Natural killer cell (primary cell): Measurements from ENCODE around the gene FUT2. TPM values are rescaled to one million over a fixed set of nuclear protein-coding genes. Genes with fewer than 3 reads are reported as not detected.

Source experiments
- ATAC-seq, 3 donors: fragments of 150-1000 bp in 2 of 3; fragments of 200-7000 bp in 1 of 3; cut with Tn5 transposase; 1 replicate in 1 of 3; 2 replicates in 2 of 3; pipeline ENCODE4 v1.10.0; 2021; ENCODE audit warnings: mild to moderate bottlenecking in 2 of 3, moderate library complexity in 2 of 3
- DNase-seq, 2 donors: peaks; one replicate each; pipeline versions ENCODE4 v3.0.0 to v3.0.0-alpha.2; 2013 to 2021; ENCODE audit warnings: mixed read lengths in 1 of 2
- H3K27ac ChIP-seq: one replicate; pipeline ENCODE4 v1.5.1; 2013; ENCODE audit warnings: mild to moderate bottlenecking, low read length
- H3K27me3 ChIP-seq: one replicate; pipeline ENCODE4 v1.6.1; 2013; ENCODE audit warnings: low read length; ENCODE audit not compliant: control insufficient read depth, insufficient read depth
- H3K36me3 ChIP-seq: one replicate; pipeline ENCODE4 v1.6.1; 2013; ENCODE audit warnings: low read length; ENCODE audit not compliant: control insufficient read depth, insufficient read depth
- H3K4me1 ChIP-seq: one replicate; pipeline ENCODE4 v1.6.1; 2013; ENCODE audit warnings: low read length; ENCODE audit not compliant: control insufficient read depth, insufficient read depth
- H3K4me3 ChIP-seq: one replicate; pipeline ENCODE4 v1.5.1; 2013; ENCODE audit warnings: low read length
- H3K9me3 ChIP-seq: one replicate; pipeline ENCODE4 v1.6.1; 2013; ENCODE audit warnings: low read length; ENCODE audit not compliant: control insufficient read depth, insufficient read depth
- H3K27ac Mint-ChIP-seq, 2 donors: one replicate each; pipeline ENCODE4 v1.8.0; 2022; ENCODE audit warnings: mild to moderate bottlenecking in 2 of 2, mixed read lengths in 2 of 2, moderate library complexity in 1 of 2
- H3K27me3 Mint-ChIP-seq, 2 donors: one replicate each; pipeline ENCODE4 v1.8.0; 2022; ENCODE audit warnings: low read depth in 2 of 2, mixed read lengths in 2 of 2
- H3K36me3 Mint-ChIP-seq: one replicate; pipeline ENCODE4 v1.8.0; 2022; ENCODE audit warnings: mixed read lengths
- H3K4me1 Mint-ChIP-seq, 2 donors: one replicate each; pipeline ENCODE4 v1.8.0; 2022; ENCODE audit warnings: mixed read lengths in 2 of 2
- H3K4me3 Mint-ChIP-seq: one replicate; pipeline ENCODE4 v1.8.0; 2022; ENCODE audit warnings: mild to moderate bottlenecking, moderate library complexity, mixed read lengths
- H3K9me3 Mint-ChIP-seq, 2 donors: one replicate each; pipeline ENCODE4 v1.8.0; 2022; ENCODE audit warnings: mixed read lengths in 2 of 2
- CTCF ChIP-seq: fragments of 200-600 bp; IDR thresholded peaks from one replicate; pipeline ENCODE4 v1.8.0; 2022; ENCODE audit warnings: antibody characterized with exemption
- WGBS: methylation state at CpG from one replicate; pipeline ENCODE4 v1.1.7; 2013; ENCODE audit warnings: missing lambda C conversion rate; ENCODE audit not compliant: insufficient coverage; 5-methylcytosine and 5-hydroxymethylcytosine counted together
- intact Hi-C: fragments of 100-400 bp; cut with micrococcal nuclease; formaldehyde crosslinking; loops from one replicate; pipeline ENCODE4 v1.14.2; 2022
- total RNA-seq, 4 donors: library from RNA; stranded (reverse); fragments of 120-200 nt in 1 of 4; gene quantifications; one replicate each; pipeline versions ENCODE4 v1.2.3 to v1.2.4, GENCODE V29; 2013 to 2022

FUT2 gene
- total RNA-seq, 3 donors from 2014 or later (not counting 1 experiment from before 2014, with no cell fraction given), result not detected

GRCh38 chr19:48751845-48752495 lies 56.2 kb downstream of the FUT2 start:
- H3K4me1 Mint-ChIP-seq, result peaks cover 12 to 15% of the 10 kb centered on the region in 2 donors
- DNase-seq (peak in 1 of 2 donors; percentile 50), ATAC-seq (peak in 2 of 3 donors; percentile 44 to 48)
- 26% methylated on average over 20 of the region's 20 CpGs for WGBS
- peak overlapping the region; percentile 6 for H3K4me3 ChIP-seq
- no peaks in the 10 kb centered on the region for H3K9me3 Mint-ChIP-seq
- intact Hi-C loops, result no loop called here
- H3K4me1 ChIP-seq, result peaks cover 25% of the 10 kb centered on the region
- no peak for TF ChIP-seq CTCF
- H3K27me3 ChIP-seq, result peaks cover 16% of the 10 kb centered on the region
- H3K27ac Mint-ChIP-seq, result no peak overlapping the region
- no peaks in the 10 kb centered on the region for H3K36me3 ChIP-seq
- H3K9me3 ChIP-seq, result no peaks in the 10 kb centered on the region
- H3K27ac ChIP-seq, result no peak overlapping the region
- peaks cover 9 to 32% of the 10 kb centered on the region in 2 donors for H3K27me3 Mint-ChIP-seq
- no peaks in the 10 kb centered on the region for H3K36me3 Mint-ChIP-seq
- H3K4me3 Mint-ChIP-seq, result peak overlapping the region; percentile 80

- H3K4me1 ChIP-seq, result peaks cover 21% of the 10 kb centered on the region
- H3K36me3 Mint-ChIP-seq, result no peaks in the 10 kb centered on the region
- no peak within 1 kb of the TSS for H3K27ac Mint-ChIP-seq
- no peaks in the 10 kb centered on the region for H3K9me3 ChIP-seq
- no peak for TF ChIP-seq CTCF
- no peaks in the 10 kb centered on the region for H3K9me3 Mint-ChIP-seq
- intact Hi-C loops, result no loop called here
- DNase-seq, result peak in 1 of 2 donors; percentile 54
- 2% methylated on average over 73 of the region's 73 CpGs for WGBS
- no peaks in the 10 kb centered on the region for H3K36me3 ChIP-seq
- H3K4me3 Mint-ChIP-seq, result peak within 1 kb of the TSS; percentile 80
- H3K27me3 ChIP-seq, result peaks cover 16% of the 10 kb centered on the region
- no peak within 1 kb of the TSS for H3K27ac ChIP-seq
- H3K4me1 Mint-ChIP-seq, result peaks cover 12 to 15% of the 10 kb centered on the region in 2 donors
- H3K4me3 ChIP-seq, result peak within 1 kb of the TSS; percentile 20
- peaks cover 9 to 28% of the 10 kb centered on the region in 2 donors for H3K27me3 Mint-ChIP-seq
- ATAC-seq, result peak; percentile 9 to 61 (median 58)
Observed at GRCh38 chr19:48752496-48753365, 57.0 kb downstream of the FUT2 start, which contains the start of gene FUT1. TSS of gene FUT1 (minus strand) at chr19:48752641. CDS start at chr19:48751281, 1,360 bp downstream.

- H3K4me3 Mint-ChIP-seq, result no peak within 1 kb of the TSS
- H3K27ac Mint-ChIP-seq, result no peak within 1 kb of the TSS
- no peak for TF ChIP-seq CTCF
- no peaks in the 10 kb centered on the region for H3K9me3 Mint-ChIP-seq
- Histone ChIP-seq H3K36me3 (no peaks in the 10 kb centered on the region), H3K27me3 (peaks cover 16% of the 10 kb centered on the region), H3K4me1 (peaks cover 21% of the 10 kb centered on the region), H3K9me3 (no peaks in the 10 kb centered on the region), H3K4me3 (no peak within 1 kb of the TSS), H3K27ac (no peak within 1 kb of the TSS)
- H3K27me3 Mint-ChIP-seq, result peaks cover 9 to 26% of the 10 kb centered on the region in 2 donors
- H3K4me1 Mint-ChIP-seq, result peaks cover 12 to 15% of the 10 kb centered on the region in 2 donors
- ATAC-seq (no peak), DNase-seq (no peak)
- WGBS, result 90% methylated on average over 4 of the region's 4 CpGs
- intact Hi-C loops, result no loop called here
- H3K36me3 Mint-ChIP-seq, result no peaks in the 10 kb centered on the region
Observed at GRCh38 chr19:48755084-48755641, 59.4 kb downstream of the FUT2 start, which contains the start of gene FGF21. TSS of gene FGF21 (plus strand) at chr19:48755524. CDS start at chr19:48756237, 713 bp downstream.

Other genes with a start within 250 kb of the FUT2 start
- 10 to 100 TPM; 14.2 to 29.0 (median 16.7) TPM for gene GRWD1, start 250.0 kb upstream of the FUT2 start, total RNA-seq
- 1 to 10 TPM in 1 of 3 donors, under 1 TPM in 2; 0.77 to 1.2 (median 0.85) TPM for gene KCNJ14, start 240.4 kb upstream of the FUT2 start, total RNA-seq
- gene CYTH2, start 226.6 kb upstream of the FUT2 start, total RNA-seq, result 10 to 100 TPM; 38.5 to 44.1 (median 39.2) TPM
- gene LMTK3, start 184.1 kb upstream of the FUT2 start, total RNA-seq, result 1 to 10 TPM in 2 of 3 donors, under 1 TPM in 1; 0.64 to 2.9 (median 1.9) TPM
- under 1 TPM in 1 of 3 donors, not detected in 2; 0.40 TPM for gene SULT2B1, start 143.8 kb upstream of the FUT2 start, total RNA-seq
- not detected for gene SPACA4, start 89.2 kb upstream of the FUT2 start, total RNA-seq
- gene FAM83E, start 80.9 kb upstream of the FUT2 start, total RNA-seq, result 1 to 10 TPM in 2 of 3 donors, under 1 TPM in 1; 0.70 to 1.3 (median 1.1) TPM
- gene RPL18, start 76.8 kb upstream of the FUT2 start, total RNA-seq, result 1,000 to 10,000 TPM in 2 of 3 donors, 100 to 1,000 TPM in 1; 900 to 1,086 (median 1,066) TPM
- 10 to 100 TPM; 18.6 to 28.3 (median 23.2) TPM for gene SPHK2, start 76.5 kb upstream of the FUT2 start, total RNA-seq
- gene DBP, start 58.6 kb upstream of the FUT2 start, total RNA-seq, result 10 to 100 TPM; 16.4 to 31.2 (median 24.3) TPM
- 10 to 100 TPM in 2 of 3 donors, 1 to 10 TPM in 1; 9.2 to 11.9 (median 11.0) TPM for gene CA11, start 49.8 kb upstream of the FUT2 start, total RNA-seq
- gene NTN5, start 23.0 kb upstream of the FUT2 start, total RNA-seq, result 1 to 10 TPM; 1.3 to 3.4 (median 2.1) TPM
- 1 to 10 TPM in 1 of 3 donors, under 1 TPM in 2; 0.56 to 1.2 (median 0.98) TPM for gene MAMSTR, start 23.8 kb downstream of the FUT2 start, total RNA-seq
- gene RASIP1, start 44.6 kb downstream of the FUT2 start, total RNA-seq, result not detected
- gene IZUMO1, start 50.9 kb downstream of the FUT2 start, total RNA-seq, result not detected
- gene FUT1, start 56.7 kb downstream of the FUT2 start, total RNA-seq, result under 1 TPM in 1 of 3 donors, not detected in 2; 0.18 TPM
- gene FGF21, start 59.6 kb downstream of the FUT2 start, total RNA-seq, result not detected
- 10 to 100 TPM; 11.4 to 14.5 (median 12.1) TPM for gene BCAT2, start 115.1 kb downstream of the FUT2 start, total RNA-seq
- gene HSD17B14, start 140.5 kb downstream of the FUT2 start, total RNA-seq, result under 1 TPM in 1 of 3 donors, not detected in 2; 0.75 TPM
- gene PLEKHA4, start 172.6 kb downstream of the FUT2 start, total RNA-seq, result 1 to 10 TPM; 2.5 to 6.5 (median 5.2) TPM
- gene PPP1R15A, start 176.4 kb downstream of the FUT2 start, total RNA-seq, result 1,000 to 10,000 TPM in 2 of 3 donors, 100 to 1,000 TPM in 1; 942 to 1,308 (median 1,174) TPM
- gene TULP2, start 202.8 kb downstream of the FUT2 start, total RNA-seq, result not detected
- 100 to 1,000 TPM; 163 to 192 (median 171) TPM for gene NUCB1, start 204.3 kb downstream of the FUT2 start, total RNA-seq
- gene DHDH, start 237.7 kb downstream of the FUT2 start, total RNA-seq, result not detected